ENCODE data around the gene EPHA1. TPM values are rescaled to one million over a fixed set of nuclear protein-coding genes. Genes with fewer than 3 reads are reported as not detected.

Gene EPHA1
- total and polyA plus RNA-seq, 2 experiments from 2014 or later = 60.7 to 154 TPM

DNA sequence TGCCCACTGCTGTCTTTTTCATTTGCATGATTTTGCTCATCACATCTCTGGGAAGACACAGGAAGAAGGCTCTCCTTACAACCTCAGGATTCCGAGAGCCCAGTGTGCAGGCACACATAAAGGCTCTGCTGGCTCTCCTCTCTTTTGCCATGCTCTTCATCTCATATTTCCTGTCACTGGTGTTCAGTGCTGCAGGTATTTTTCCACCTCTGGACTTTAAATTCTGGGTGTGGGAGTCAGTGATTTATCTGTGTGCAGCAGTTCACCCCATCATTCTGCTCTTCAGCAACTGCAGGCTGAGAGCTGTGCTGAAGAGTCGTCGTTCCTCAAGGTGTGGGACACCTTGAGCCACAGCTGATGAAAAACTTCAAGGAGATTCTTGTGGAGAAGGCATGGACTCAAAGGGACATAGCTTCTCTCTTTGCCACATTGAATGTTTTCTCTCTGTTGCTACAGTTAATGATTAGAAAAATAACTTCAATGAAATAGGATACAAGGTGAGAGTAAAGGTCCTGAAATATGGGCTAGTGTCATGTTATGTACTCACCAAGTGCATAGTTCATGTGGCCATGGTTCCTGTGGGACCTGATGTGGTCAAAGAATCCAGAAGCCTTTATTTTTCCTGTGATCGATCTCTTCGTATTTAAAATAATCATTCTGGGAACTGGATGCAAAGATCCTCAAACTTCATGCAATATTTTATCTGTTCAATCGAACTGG is 35.6 kb upstream of the EPHA1 start (continued):
- TF ChIP-seq, protein P1, sequence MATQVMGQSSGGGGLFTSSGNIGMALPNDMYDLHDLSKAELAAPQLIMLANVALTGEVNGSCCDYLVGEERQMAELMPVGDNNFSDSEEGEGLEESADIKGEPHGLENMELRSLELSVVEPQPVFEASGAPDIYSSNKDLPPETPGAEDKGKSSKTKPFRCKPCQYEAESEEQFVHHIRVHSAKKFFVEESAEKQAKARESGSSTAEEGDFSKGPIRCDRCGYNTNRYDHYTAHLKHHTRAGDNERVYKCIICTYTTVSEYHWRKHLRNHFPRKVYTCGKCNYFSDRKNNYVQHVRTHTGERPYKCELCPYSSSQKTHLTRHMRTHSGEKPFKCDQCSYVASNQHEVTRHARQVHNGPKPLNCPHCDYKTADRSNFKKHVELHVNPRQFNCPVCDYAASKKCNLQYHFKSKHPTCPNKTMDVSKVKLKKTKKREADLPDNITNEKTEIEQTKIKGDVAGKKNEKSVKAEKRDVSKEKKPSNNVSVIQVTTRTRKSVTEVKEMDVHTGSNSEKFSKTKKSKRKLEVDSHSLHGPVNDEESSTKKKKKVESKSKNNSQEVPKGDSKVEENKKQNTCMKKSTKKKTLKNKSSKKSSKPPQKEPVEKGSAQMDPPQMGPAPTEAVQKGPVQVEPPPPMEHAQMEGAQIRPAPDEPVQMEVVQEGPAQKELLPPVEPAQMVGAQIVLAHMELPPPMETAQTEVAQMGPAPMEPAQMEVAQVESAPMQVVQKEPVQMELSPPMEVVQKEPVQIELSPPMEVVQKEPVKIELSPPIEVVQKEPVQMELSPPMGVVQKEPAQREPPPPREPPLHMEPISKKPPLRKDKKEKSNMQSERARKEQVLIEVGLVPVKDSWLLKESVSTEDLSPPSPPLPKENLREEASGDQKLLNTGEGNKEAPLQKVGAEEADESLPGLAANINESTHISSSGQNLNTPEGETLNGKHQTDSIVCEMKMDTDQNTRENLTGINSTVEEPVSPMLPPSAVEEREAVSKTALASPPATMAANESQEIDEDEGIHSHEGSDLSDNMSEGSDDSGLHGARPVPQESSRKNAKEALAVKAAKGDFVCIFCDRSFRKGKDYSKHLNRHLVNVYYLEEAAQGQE (IDR thresholded peaks at IDR 0.05; ENCODE audit: unreplicated experiment) = no peak
- no peak for TF ChIP-seq JUNB (IDR thresholded peaks at IDR 0.05; ENCODE audit: unreplicated experiment)

DNA sequence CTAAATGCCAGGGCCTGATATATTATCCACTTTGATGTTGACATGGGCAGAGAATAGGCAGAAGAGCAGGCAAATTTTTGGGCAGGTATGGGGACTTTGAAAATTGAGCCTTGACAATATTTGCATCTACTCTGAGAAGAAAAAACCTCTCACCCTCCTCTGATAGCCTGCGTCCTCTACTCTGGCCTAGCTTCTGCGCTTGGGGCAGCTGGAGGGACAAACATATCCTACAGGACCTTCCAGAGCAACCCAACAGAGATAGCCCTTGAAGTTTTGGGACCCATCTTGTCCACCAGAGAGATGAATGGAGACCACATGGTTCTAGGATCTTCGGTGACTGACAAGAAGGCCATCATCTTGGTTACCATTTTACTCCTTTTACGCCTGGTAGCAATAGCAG is 34.5 kb upstream of the EPHA1 start, which contains the start of gene TAS2R60:
TSS of gene TAS2R60 (plus strand) at position 301 of the 400 bp plus-strand sequence. CDS start at position 301, 0 bp downstream.
- no peaks in the 10 kb centered on the region for H3K79me2 ChIP-seq (replicated peaks; ENCODE audit: insufficient read depth)
- H3K4me3 ChIP-seq = no peak within 1 kb of the TSS
- Mint-ChIP-seq H3K9me3 (no peaks in the 10 kb centered on the region), H3K4me1 (no peaks in the 10 kb centered on the region), H3K4me3 (no peak within 1 kb of the TSS), H3K27ac (no peak within 1 kb of the TSS), H3K27me3 (ENCODE audit: insufficient read depth, low read depth, poor library complexity) (no peaks in the 10 kb centered on the region), H3K36me3 (ENCODE audit: low read depth) (peaks cover 2% of the 10 kb centered on the region; the same call in 1 of the 3 replicates)
- no peak within 1 kb of the TSS for H2AFZ ChIP-seq
- no peak for DNase-seq (ENCODE audit: low spot score)
- H3K4me1 ChIP-seq (ENCODE audit: insufficient read depth) = peaks cover 10% of the 10 kb centered on the region; the same call in 1 of the 2 replicates
- no peak for TF ChIP-seq EZH2 (IDR thresholded peaks at IDR 0.05; ENCODE audit: low read depth, unreplicated experiment)
- no peak for TF ChIP-seq ZNF114 (CRISPR knock-in tag; IDR thresholded peaks at IDR 0.05)
- TF ChIP-seq, protein P2, sequence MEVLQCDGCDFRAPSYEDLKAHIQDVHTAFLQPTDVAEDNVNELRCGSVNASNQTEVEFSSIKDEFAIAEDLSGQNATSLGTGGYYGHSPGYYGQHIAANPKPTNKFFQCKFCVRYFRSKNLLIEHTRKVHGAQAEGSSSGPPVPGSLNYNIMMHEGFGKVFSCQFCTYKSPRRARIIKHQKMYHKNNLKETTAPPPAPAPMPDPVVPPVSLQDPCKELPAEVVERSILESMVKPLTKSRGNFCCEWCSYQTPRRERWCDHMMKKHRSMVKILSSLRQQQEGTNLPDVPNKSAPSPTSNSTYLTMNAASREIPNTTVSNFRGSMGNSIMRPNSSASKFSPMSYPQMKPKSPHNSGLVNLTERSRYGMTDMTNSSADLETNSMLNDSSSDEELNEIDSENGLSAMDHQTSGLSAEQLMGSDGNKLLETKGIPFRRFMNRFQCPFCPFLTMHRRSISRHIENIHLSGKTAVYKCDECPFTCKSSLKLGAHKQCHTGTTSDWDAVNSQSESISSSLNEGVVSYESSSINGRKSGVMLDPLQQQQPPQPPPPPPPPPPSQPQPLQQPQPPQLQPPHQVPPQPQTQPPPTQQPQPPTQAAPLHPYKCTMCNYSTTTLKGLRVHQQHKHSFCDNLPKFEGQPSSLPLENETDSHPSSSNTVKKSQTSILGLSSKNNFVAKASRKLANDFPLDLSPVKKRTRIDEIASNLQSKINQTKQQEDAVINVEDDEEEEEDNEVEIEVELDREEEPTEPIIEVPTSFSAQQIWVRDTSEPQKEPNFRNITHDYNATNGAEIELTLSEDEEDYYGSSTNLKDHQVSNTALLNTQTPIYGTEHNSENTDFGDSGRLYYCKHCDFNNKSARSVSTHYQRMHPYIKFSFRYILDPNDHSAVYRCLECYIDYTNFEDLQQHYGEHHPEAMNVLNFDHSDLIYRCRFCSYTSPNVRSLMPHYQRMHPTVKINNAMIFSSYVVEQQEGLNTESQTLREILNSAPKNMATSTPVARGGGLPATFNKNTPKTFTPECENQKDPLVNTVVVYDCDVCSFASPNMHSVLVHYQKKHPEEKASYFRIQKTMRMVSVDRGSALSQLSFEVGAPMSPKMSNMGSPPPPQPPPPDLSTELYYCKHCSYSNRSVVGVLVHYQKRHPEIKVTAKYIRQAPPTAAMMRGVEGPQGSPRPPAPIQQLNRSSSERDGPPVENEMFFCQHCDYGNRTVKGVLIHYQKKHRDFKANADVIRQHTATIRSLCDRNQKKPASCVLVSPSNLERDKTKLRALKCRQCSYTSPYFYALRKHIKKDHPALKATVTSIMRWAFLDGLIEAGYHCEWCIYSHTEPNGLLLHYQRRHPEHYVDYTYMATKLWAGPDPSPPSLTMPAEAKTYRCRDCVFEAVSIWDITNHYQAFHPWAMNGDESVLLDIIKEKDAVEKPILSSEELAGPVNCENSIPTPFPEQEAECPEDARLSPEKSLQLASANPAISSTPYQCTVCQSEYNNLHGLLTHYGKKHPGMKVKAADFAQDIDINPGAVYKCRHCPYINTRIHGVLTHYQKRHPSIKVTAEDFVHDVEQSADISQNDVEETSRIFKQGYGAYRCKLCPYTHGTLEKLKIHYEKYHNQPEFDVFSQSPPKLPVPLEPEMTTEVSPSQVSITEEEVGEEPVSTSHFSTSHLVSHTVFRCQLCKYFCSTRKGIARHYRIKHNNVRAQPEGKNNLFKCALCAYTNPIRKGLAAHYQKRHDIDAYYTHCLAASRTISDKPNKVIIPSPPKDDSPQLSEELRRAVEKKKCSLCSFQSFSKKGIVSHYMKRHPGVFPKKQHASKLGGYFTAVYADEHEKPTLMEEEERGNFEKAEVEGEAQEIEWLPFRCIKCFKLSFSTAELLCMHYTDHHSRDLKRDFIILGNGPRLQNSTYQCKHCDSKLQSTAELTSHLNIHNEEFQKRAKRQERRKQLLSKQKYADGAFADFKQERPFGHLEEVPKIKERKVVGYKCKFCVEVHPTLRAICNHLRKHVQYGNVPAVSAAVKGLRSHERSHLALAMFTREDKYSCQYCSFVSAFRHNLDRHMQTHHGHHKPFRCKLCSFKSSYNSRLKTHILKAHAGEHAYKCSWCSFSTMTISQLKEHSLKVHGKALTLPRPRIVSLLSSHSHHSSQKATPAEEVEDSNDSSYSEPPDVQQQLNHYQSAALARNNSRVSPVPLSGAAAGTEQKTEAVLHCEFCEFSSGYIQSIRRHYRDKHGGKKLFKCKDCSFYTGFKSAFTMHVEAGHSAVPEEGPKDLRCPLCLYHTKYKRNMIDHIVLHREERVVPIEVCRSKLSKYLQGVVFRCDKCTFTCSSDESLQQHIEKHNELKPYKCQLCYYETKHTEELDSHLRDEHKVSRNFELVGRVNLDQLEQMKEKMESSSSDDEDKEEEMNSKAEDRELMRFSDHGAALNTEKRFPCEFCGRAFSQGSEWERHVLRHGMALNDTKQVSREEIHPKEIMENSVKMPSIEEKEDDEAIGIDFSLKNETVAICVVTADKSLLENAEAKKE (CRISPR knock-in tag; IDR thresholded peaks at IDR 0.05) = no peak
- no peak for TF ChIP-seq POLR2AphosphoS5 (IDR thresholded peaks at IDR 0.05; ENCODE audit: low read depth)
- TF ChIP-seq, protein P3, sequence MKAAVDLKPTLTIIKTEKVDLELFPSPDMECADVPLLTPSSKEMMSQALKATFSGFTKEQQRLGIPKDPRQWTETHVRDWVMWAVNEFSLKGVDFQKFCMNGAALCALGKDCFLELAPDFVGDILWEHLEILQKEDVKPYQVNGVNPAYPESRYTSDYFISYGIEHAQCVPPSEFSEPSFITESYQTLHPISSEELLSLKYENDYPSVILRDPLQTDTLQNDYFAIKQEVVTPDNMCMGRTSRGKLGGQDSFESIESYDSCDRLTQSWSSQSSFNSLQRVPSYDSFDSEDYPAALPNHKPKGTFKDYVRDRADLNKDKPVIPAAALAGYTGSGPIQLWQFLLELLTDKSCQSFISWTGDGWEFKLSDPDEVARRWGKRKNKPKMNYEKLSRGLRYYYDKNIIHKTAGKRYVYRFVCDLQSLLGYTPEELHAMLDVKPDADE (IDR thresholded peaks at IDR 0.05) = no peak
- no peak for TF ChIP-seq JUNB (IDR thresholded peaks at IDR 0.05; ENCODE audit: unreplicated experiment)
- TF ChIP-seq CREB1 (CRISPR knock-in tag; IDR thresholded peaks at IDR 0.05; ENCODE audit: low read depth) = no peak
- TF ChIP-seq EZH2phosphoT487 (IDR thresholded peaks at IDR 0.05; ENCODE audit: unreplicated experiment) = no peak
- no peaks in the 10 kb centered on the region for H4K20me1 ChIP-seq (replicated peaks; ENCODE audit: insufficient read depth)
- ATAC-seq = no peak
- no peaks in the 10 kb centered on the region for H3K27me3 ChIP-seq (ENCODE audit: insufficient read depth)
- H3K9me2 ChIP-seq (ENCODE audit: insufficient read depth) = 0 out of 2 replicates have a peak, but pooled peaks cover 13% of the 10 kb centered on the region
- no peaks in the 10 kb centered on the region for H3K36me3 ChIP-seq (ENCODE audit: insufficient read depth)
- no peaks in the 10 kb centered on the region for H3F3A ChIP-seq (replicated peaks; ENCODE audit: low read depth)
- no peak within 1 kb of the TSS for H3K27ac ChIP-seq (ENCODE audit: low read depth)
- no peak within 1 kb of the TSS for H3K4me2 ChIP-seq

Data from GM23338 (cell line).